IMR-90 (cell line): ENCODE data around the gene STX8. TPM values are rescaled to one million over a fixed set of nuclear protein-coding genes. Genes with fewer than 3 reads are reported as not detected.

Source experiments
- ATAC-seq: fragments of 200-7000 bp; cut with Tn5 transposase; 2 replicates; pipeline ENCODE4 v1.9.1; 2020; ENCODE audit warnings: low read depth, mild to moderate bottlenecking, moderate library complexity
- BruUV-seq: library from RNA; stranded (reverse); fragments of 400-500 nt; replicated peaks from 2 replicates; lab custom pipeline; 2021; lab: Mats Ljungman, UMichigan
- CTCF ChIA-PET: fragments of 300-600 bp; formaldehyde crosslinking; extraction: SDS; loops from one replicate; lab custom pipeline; 2021; ENCODE audit warnings: antibody characterized with exemption; lab: Yijun Ruan, JAX
- POLR2A ChIA-PET: fragments of 300-600 bp; sonication (Branson Sonifier 250); formaldehyde crosslinking; loops from one replicate; lab custom pipeline; 2022; ENCODE audit warnings: antibody characterized with exemption; ENCODE audit not compliant: unreplicated experiment; lab: Charles Lee
- DNase-seq: peaks from one replicate; pipeline ENCODE4 v3.0.0; 2013
- H2AFZ ChIP-seq: replicated peaks from 2 replicates; pipeline ENCODE3; 2013; ENCODE audit warnings: low read length, mild to moderate bottlenecking; ENCODE audit not compliant: poor library complexity
- H2AK5ac ChIP-seq: 2 replicates; pipeline ENCODE4 v1.6.1; 2013; ENCODE audit warnings: low read depth, low read length, inconsistent platforms
- H2AK9ac ChIP-seq: replicated peaks from 2 replicates; pipeline ENCODE3; 2013; ENCODE audit warnings: mild to moderate bottlenecking, low read depth, low read length, moderate library complexity; ENCODE audit not compliant: poor library complexity
- H2BK120ac ChIP-seq: 2 replicates; pipeline ENCODE4 v1.6.1; 2013; ENCODE audit warnings: low read depth, low read length, inconsistent platforms
- H2BK15ac ChIP-seq: 3 replicates; pipeline ENCODE4 v1.6.1; 2013; ENCODE audit warnings: low read depth, low read length, inconsistent platforms
- H2BK20ac ChIP-seq: 2 replicates; pipeline ENCODE4 v1.6.1; 2013; ENCODE audit warnings: low read depth, mild to moderate bottlenecking, inconsistent platforms, low read length, moderate library complexity
- H2BK5ac ChIP-seq: 2 replicates; pipeline ENCODE4 v1.6.1; 2013; ENCODE audit warnings: mild to moderate bottlenecking, low read depth, low read length, inconsistent platforms; ENCODE audit not compliant: poor library complexity, severe bottlenecking
- H3K14ac ChIP-seq: replicated peaks from 2 replicates; pipeline ENCODE4 v1.6.1; 2013; ENCODE audit warnings: low read depth, low read length, inconsistent platforms
- H3K18ac ChIP-seq: 2 replicates; pipeline ENCODE4 v1.6.1; 2013; ENCODE audit warnings: low read depth, low read length, control low read depth
- H3K23ac ChIP-seq: 2 replicates; pipeline ENCODE4 v1.6.1; 2013; ENCODE audit warnings: low read depth, low read length, inconsistent platforms
- H3K27ac ChIP-seq: 2 replicates; pipeline ENCODE4 v1.5.1; 2013; ENCODE audit warnings: mild to moderate bottlenecking, control low read depth, low read length; ENCODE audit not compliant: insufficient read depth
- H3K27me3 ChIP-seq: 2 replicates; pipeline ENCODE4 v1.6.1; 2013; ENCODE audit warnings: low read length; ENCODE audit not compliant: control insufficient read depth, insufficient read depth
- H3K36me3 ChIP-seq: 2 replicates; pipeline ENCODE4 v1.6.1; 2013; ENCODE audit warnings: low read length, mixed read lengths; ENCODE audit not compliant: control insufficient read depth, insufficient read depth
- H3K4ac ChIP-seq: 2 replicates; pipeline ENCODE4 v1.6.1; 2013; ENCODE audit warnings: low read depth, low read length, inconsistent platforms
- H3K4me1 ChIP-seq: 2 replicates; pipeline ENCODE4 v1.6.1; 2013; ENCODE audit warnings: low read length, mixed read lengths; ENCODE audit not compliant: control insufficient read depth, insufficient read depth
- H3K4me2 ChIP-seq: 2 replicates; pipeline ENCODE4 v1.6.1; 2013; ENCODE audit warnings: low read depth, mild to moderate bottlenecking, control low read depth, low read length, moderate library complexity
- H3K4me3 ChIP-seq: 2 replicates; pipeline ENCODE4 v1.5.1; 2013; ENCODE audit warnings: low read depth, mild to moderate bottlenecking, control low read depth, low read length, moderate library complexity; ENCODE audit not compliant: insufficient read depth
- H3K56ac ChIP-seq: 2 replicates; pipeline ENCODE4 v1.6.1; 2013; ENCODE audit warnings: low read length, inconsistent platforms; ENCODE audit not compliant: insufficient read depth; ENCODE audit errors: extremely low read depth
- H3K79me1 ChIP-seq, 2 experiments: 2 replicates each; pipeline ENCODE4 v1.6.1; 2013; ENCODE audit warnings: low read length in 2 of 2, inconsistent platforms in 1 of 2, low read depth in 1 of 2
- H3K9ac ChIP-seq: 2 replicates; pipeline ENCODE4 v1.6.1; 2013; ENCODE audit warnings: low read depth, low read length, control low read depth
- H3K9me1 ChIP-seq: 2 replicates; pipeline ENCODE4 v1.6.1; 2013; ENCODE audit warnings: low read length, inconsistent platforms; ENCODE audit not compliant: insufficient read depth
- H3K9me3 ChIP-seq: 2 replicates; pipeline ENCODE4 v1.6.1; 2013; ENCODE audit warnings: low read length; ENCODE audit not compliant: control insufficient read depth, insufficient read depth
- H4K20me1 ChIP-seq: 2 replicates; pipeline ENCODE4 v1.6.1; 2013; ENCODE audit warnings: low read length, inconsistent platforms; ENCODE audit not compliant: insufficient read depth
- H4K5ac ChIP-seq: 2 replicates; pipeline ENCODE4 v1.6.1; 2013; ENCODE audit warnings: mild to moderate bottlenecking, low read depth, low read length, control low read depth
- H4K8ac ChIP-seq, 2 experiments: 2 replicates each; pipeline ENCODE4 v1.6.1; 2013; ENCODE audit warnings: low read depth in 2 of 2, low read length in 2 of 2, control low read depth in 1 of 2, inconsistent platforms in 1 of 2
- H4K91ac ChIP-seq: 2 replicates; pipeline ENCODE4 v1.6.1; 2013; ENCODE audit warnings: low read depth, low read length, inconsistent platforms; ENCODE audit not compliant: insufficient read depth
- ELK1 ChIP-seq: fragments of 150-350 bp; IDR thresholded peaks from 2 replicates; pipeline ENCODE4 v1.6.1; 2016; ENCODE audit warnings: low read depth, mild to moderate bottlenecking, low read length, moderate library complexity, borderline replicate concordance
- FOS ChIP-seq: fragments of 150-350 bp; IDR thresholded peaks from 2 replicates; pipeline ENCODE4 v1.6.1; 2016; ENCODE audit warnings: low read depth, low read length
- MAZ ChIP-seq: IDR thresholded peaks from 2 replicates; pipeline ENCODE4 v1.6.1; 2012; ENCODE audit warnings: low read depth, mild to moderate bottlenecking, low read length, improper control_type of control experiment, moderate library complexity, borderline replicate concordance
- MXI1 ChIP-seq: IDR thresholded peaks from 2 replicates; pipeline ENCODE4 v1.6.1; 2012; ENCODE audit warnings: low read depth, mild to moderate bottlenecking, low read length, moderate library complexity, borderline replicate concordance
- POLR2A ChIP-seq: IDR thresholded peaks from 2 replicates; pipeline ENCODE4 v1.6.1; 2012; ENCODE audit warnings: mild to moderate bottlenecking, low read depth, low read length
- RAD21 ChIP-seq: IDR thresholded peaks from 2 replicates; pipeline ENCODE4 v1.6.1; 2012; ENCODE audit warnings: low read length, improper control_type of control experiment
- WGBS, 2 experiments: methylation state at CpG; one replicate each; pipeline versions ENCODE4 v1.1.5 to v1.1.7; 2013; ENCODE audit warnings: missing lambda C conversion rate in 2 of 2; ENCODE audit not compliant: insufficient read length in 1 of 2; ENCODE audit errors: extremely low coverage in 2 of 2; 5-methylcytosine and 5-hydroxymethylcytosine counted together
- dilution Hi-C: fragments of 300-500 bp; cut with HindIII; formaldehyde crosslinking; loops from one replicate; pipeline ENCODE4 v1.14.3; 2018; ENCODE audit warnings: low sequenced_read_pairs; ENCODE audit not compliant: unreplicated experiment
- in situ Hi-C: fragments of 300-500 bp; cut with MboI; formaldehyde crosslinking; loops from 3 replicates; pipeline ENCODE4 v1.14.3; 2019; ENCODE audit warnings: low sequenced_read_pairs, inconsistent platforms, mixed read lengths
- intact Hi-C: fragments of 100-400 bp; cut with micrococcal nuclease; formaldehyde crosslinking; loops from 2 replicates; pipeline ENCODE4 v1.10.0; 2022
- polyA plus RNA-seq, 3 experiments: library from polyadenylated mRNA; depleted of rRNA; stranded (reverse); fragments of >200 nt; gene quantifications; 2 replicates each; pipeline ENCODE4 v1.2.3, GENCODE V29; 2012; ENCODE audit warnings: low replicate concordance in 1 of 3
- total RNA-seq: library from RNA; depleted of rRNA; stranded (reverse); fragments of >200 nt; gene quantifications from 2 replicates; pipeline ENCODE4 v1.2.3, GENCODE V29; 2012

STX8 gene
- total and polyA plus RNA-seq, 2 of the 4 experiments (the other 2 are of a cell fraction), result 26.5 to 47.0 TPM

GRCh38 chr17:9203771-9204425 lies 371.7 kb downstream of the STX8 start:
- dilution Hi-C loops (no loop called here), intact Hi-C loops (no loop called here), in situ Hi-C loops (loop anchor here (10.0 kb wide), 1 partner anchor 59 kb away; no protein-coding TSS in a partner anchor)
- no peak overlapping the region for H3K14ac ChIP-seq
- H3K4me2 ChIP-seq, result no peak overlapping the region
- no peaks in the 10 kb centered on the region for H3K9me3 ChIP-seq
- no peak overlapping the region for H4K8ac ChIP-seq
- 100% methylated on average over 1 of the region's 3 CpGs; no CpG with 5 or more reads in 1 of the 2 experiments for WGBS, 2 experiments
- H2AK5ac ChIP-seq, result no peak overlapping the region
- no peak overlapping the region for H3K23ac ChIP-seq
- no peak overlapping the region for H3K4me3 ChIP-seq
- peaks cover 17% of the 10 kb centered on the region; the same call in 1 of the 2 replicates for H3K27me3 ChIP-seq
- ChIA-PET POLR2A (no interaction called here), CTCF (no interaction called here)
- no peak overlapping the region for H2BK20ac ChIP-seq
- H4K20me1 ChIP-seq, result no peaks in the 10 kb centered on the region
- no peaks in the 10 kb centered on the region for H3K79me1 ChIP-seq
- no peak overlapping the region for H3K18ac ChIP-seq
- no peaks in the 10 kb centered on the region; the same call in 1 of the 2 replicates for H3K4me1 ChIP-seq
- H2AK9ac ChIP-seq, result no peak overlapping the region
- no peak overlapping the region for H3K9ac ChIP-seq
- H3K36me3 ChIP-seq, result no peaks in the 10 kb centered on the region
- no peak overlapping the region for H2BK5ac ChIP-seq
- H3K9me1 ChIP-seq, result no peaks in the 10 kb centered on the region
- no TSS peak for BruUV-seq
- no peak for DNase-seq
- no peak overlapping the region for H3K4ac ChIP-seq
- H4K91ac ChIP-seq, result no peak overlapping the region
- H4K5ac ChIP-seq, result no peak overlapping the region
- no peak overlapping the region for H2BK15ac ChIP-seq
- no peak overlapping the region for H3K27ac ChIP-seq
- no peak overlapping the region for H3K56ac ChIP-seq
- TF ChIP-seq MXI1 (no peak), RAD21 (no peak), POLR2A (no peak), MAZ (no peak), ELK1 (no peak), FOS (no peak)
- no peak overlapping the region for H2AFZ ChIP-seq
- H2BK120ac ChIP-seq, result no peak overlapping the region
- no peak for ATAC-seq
